Neuron (in vitro differentiated cells): Measurements from ENCODE around the gene THSD4.
"Not testable (repeated sequence)": the region's sequence is repeated elsewhere in the genome, so short reads cannot be mapped to it uniquely, and the experiment has no call there.

Experiments used
- H2AFZ ChIP-seq: one replicate; pipeline ENCODE4 v1.6.1; 2013; ENCODE audit warnings: low read depth, mild to moderate bottlenecking, inconsistent platforms, low read length, moderate library complexity
- H3K27me3 ChIP-seq: one replicate; pipeline ENCODE4 v1.6.1; 2013; ENCODE audit warnings: low read length; ENCODE audit not compliant: insufficient read depth
- H3K36me3 ChIP-seq: one replicate; pipeline ENCODE4 v1.6.1; 2013; ENCODE audit warnings: low read length; ENCODE audit not compliant: insufficient read depth
- H3K4me1 ChIP-seq: one replicate; pipeline ENCODE4 v1.6.1; 2013; ENCODE audit warnings: low read length; ENCODE audit not compliant: insufficient read depth
- H3K4me3 ChIP-seq: 2 replicates; pipeline ENCODE4 v1.5.1; 2013; ENCODE audit warnings: mild to moderate bottlenecking, low read length, moderate library complexity
- H3K9me3 ChIP-seq: one replicate; pipeline ENCODE4 v1.6.1; 2013; ENCODE audit warnings: low read length

The THSD4 gene

GRCh38 chr15:71353171-71353570, 237.9 kb downstream of the THSD4 start:
- Histone ChIP-seq H3K9me3 (no peaks in the 10 kb centered on the region), H3K27me3 (peaks cover 4% of the 10 kb centered on the region), H3K36me3 (no peaks in the 10 kb centered on the region), H3K4me3 (no peak overlapping the region), H3K4me1 (no peaks in the 10 kb centered on the region), H2AFZ (no peak overlapping the region)

DNA sequence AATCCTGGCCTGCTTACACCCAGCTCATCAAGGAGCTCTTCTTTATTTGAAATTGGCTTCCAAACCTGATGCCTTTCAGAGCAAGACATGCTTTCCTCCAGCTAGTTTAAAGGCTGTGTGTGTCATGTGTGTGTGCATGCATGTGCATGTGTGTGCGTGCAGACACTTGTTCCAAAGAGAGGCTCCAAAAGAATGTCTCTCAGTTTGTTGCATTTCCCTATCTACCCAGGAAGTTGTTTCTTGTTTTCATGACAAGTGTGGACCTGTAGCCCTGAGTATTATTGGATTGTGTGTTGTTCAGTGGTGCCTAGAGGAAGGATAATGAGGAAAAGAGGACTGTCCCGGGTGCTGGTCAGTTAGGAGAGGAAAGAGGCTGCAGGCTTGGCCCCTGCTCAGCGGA, 240.0 kb downstream of the THSD4 start:
- Histone ChIP-seq H3K9me3 (no peaks in the 10 kb centered on the region), H2AFZ (no peak overlapping the region), H3K4me1 (no peaks in the 10 kb centered on the region), H3K36me3 (no peaks in the 10 kb centered on the region), H3K4me3 (no peak overlapping the region), H3K27me3 (peaks cover 4% of the 10 kb centered on the region)

DNA sequence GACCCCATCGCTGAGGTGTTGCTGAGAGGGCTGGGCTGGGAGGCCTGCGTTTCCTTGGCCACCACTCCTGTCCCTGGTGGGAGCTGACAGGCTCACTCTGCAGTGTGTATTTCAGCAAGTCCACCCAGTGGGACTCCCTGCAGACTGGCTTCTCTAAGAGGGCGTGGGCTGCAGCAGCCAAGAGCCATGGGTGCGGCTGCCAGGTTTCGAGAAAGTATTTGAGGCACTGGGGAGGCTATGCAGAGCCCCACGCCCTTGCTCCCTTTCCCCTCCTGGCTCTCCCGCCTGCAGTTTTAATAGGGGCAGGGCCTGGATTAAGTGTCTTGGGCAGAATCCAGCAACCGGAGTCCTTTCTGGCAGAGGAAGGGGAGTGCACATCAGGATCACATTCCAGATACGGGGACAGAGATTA, 242.1 kb downstream of the THSD4 start:
- H2AFZ ChIP-seq = no peak overlapping the region

DNA sequence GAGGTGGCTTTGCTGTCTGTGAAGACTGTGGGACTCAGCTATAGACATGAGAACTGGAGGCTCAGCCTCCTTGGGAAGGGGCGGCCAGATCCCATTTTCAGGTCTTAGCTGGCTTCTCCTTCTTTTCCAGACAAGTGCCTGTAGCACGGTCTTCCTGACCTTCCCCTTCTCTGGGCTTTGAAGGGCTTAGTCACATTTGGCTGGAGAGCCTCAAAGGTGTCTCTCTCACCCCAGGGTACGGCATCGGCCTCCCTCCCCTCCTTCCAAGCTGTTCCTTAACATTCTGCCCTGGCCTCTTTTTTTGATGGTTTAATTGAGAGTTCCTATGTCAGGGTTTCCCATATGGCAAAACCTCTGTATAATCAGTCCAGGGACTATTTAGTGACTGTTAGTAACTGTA, 242.7 kb downstream of the THSD4 start:
- Histone ChIP-seq H3K4me3 (no peak overlapping the region), H3K36me3 (no peaks in the 10 kb centered on the region), H3K9me3 (no peaks in the 10 kb centered on the region), H3K4me1 (no peaks in the 10 kb centered on the region), H2AFZ (no peak overlapping the region), H3K27me3 (peaks cover under 1% of the 10 kb centered on the region)

More for the DNA sequence above, 242.1 kb downstream of the THSD4 start:
- Histone ChIP-seq H3K27me3 (peaks cover 4% of the 10 kb centered on the region), H3K4me3 (no peak overlapping the region), H3K36me3 (no peaks in the 10 kb centered on the region), H3K9me3 (no peaks in the 10 kb centered on the region), H3K4me1 (no peaks in the 10 kb centered on the region)

GRCh38 chr15:71359246-71359645, 244.0 kb downstream of the THSD4 start:
- Histone ChIP-seq H3K9me3 (no peaks in the 10 kb centered on the region), H3K36me3 (no peaks in the 10 kb centered on the region)

GRCh38 chr15:71362556-71362955, 247.3 kb downstream of the THSD4 start:
- no peaks in the 10 kb centered on the region for H3K4me1 ChIP-seq
- H3K27me3 ChIP-seq = no peaks in the 10 kb centered on the region
- H3K4me3 ChIP-seq = no peak overlapping the region
- no peaks in the 10 kb centered on the region for H3K9me3 ChIP-seq
- H2AFZ ChIP-seq = no peak overlapping the region
- no peaks in the 10 kb centered on the region for H3K36me3 ChIP-seq

More at GRCh38 chr15:71359246-71359645, 244.0 kb downstream of the THSD4 start:
- H3K27me3 ChIP-seq = no peaks in the 10 kb centered on the region
- no peak overlapping the region for H3K4me3 ChIP-seq
- no peak overlapping the region for H2AFZ ChIP-seq
- no peaks in the 10 kb centered on the region for H3K4me1 ChIP-seq

DNA sequence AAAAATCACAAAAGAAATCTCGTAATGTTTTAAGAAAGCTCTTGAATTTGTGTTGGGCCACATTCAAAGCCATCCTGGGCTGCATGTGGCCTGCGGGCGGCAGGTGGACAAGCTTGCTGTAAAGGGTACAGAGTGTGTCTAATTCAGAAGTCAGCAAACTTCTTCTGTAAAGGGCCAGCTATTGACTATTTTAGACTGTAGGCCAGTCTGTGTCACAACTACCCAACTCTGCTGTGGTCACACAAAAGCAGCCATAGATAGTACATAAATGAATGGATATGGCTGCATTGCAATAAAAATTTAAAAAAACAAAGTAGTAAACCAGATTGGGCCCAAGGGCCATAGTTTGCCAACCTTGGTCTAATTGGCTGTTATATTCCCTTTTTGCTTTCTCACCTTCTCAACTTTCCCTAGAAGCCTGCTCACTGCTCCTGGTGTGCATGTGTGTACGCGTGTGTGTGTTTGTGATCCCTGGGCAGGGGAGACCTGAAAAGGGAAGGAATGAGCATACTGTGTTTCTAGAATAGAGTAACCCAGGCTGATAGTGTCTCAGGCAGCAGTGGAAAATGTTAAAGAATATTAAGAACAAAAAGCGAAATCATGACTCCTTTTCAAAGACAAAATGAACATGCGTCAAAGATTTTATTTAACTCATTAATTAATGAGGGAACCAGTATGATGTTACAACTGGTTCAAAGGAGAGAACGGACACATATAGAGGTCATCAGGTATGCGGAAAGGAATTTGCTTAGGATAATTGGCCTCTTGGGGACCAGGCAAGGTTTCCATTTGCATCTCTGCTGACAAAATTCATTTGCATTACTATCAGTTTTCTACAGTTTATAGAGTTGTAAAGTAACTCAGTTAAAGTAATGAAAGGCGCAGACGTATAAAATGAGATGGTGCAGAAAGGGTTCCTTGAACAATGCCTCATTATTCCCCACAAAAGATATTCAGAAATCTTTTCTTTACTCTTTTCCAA, 248.0 kb downstream of the THSD4 start:
- no peak overlapping the region for H3K4me3 ChIP-seq
- H3K9me3 ChIP-seq = no peaks in the 10 kb centered on the region
- no peak overlapping the region for H2AFZ ChIP-seq
- no peaks in the 10 kb centered on the region for H3K36me3 ChIP-seq
- no peaks in the 10 kb centered on the region for H3K4me1 ChIP-seq
- H3K27me3 ChIP-seq = no peaks in the 10 kb centered on the region

DNA sequence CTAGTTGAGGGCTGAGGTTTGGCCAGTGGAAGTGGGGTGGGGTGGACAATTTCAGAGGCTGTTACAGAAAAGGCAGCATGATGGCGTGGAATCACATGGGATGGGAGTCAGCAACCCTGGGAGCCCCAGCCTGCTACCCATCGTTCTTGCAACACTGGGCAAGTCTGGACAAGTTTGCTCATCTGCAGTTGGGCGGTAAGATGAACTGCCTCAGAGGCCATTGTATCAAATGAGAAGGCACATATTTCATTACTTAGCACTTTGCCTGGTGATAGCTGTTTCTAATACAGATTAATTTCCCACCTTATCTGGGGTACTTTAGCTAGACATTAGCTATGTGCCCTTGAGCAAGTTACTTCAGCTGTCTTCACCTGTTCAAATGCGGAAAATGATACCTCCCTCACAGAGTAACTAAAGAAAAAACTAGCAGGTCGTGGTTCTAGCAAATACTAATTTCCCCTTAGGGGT, 248.9 kb downstream of the THSD4 start:
- H3K27me3 ChIP-seq = no peaks in the 10 kb centered on the region
- no peaks in the 10 kb centered on the region for H3K9me3 ChIP-seq
- no peaks in the 10 kb centered on the region for H3K4me1 ChIP-seq
- H3K4me3 ChIP-seq = no peak overlapping the region
- no peaks in the 10 kb centered on the region for H3K36me3 ChIP-seq
- H2AFZ ChIP-seq = no peak overlapping the region

DNA sequence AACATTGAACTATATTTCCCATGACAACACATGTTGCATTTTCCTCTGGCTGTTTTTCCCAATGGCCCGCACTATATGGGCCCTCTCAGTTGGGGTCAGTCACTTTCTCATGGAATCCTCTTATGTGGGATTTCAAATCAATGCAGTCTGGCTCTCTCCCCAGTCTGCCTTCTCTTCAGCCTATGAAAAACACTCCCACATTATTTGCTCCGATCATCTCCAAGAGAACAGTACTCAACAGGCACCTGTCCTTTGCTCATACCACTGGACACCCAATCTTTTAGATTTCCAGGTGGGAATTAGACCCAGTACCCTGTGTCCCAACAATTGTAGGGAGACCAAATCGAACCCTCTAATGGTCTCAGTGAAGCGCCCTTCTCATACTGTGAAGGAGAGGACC, 251.3 kb downstream of the THSD4 start:
- H2AFZ ChIP-seq = no peak overlapping the region
- H3K4me3 ChIP-seq = no peak overlapping the region
- H3K4me1 ChIP-seq = no peaks in the 10 kb centered on the region
- no peaks in the 10 kb centered on the region for H3K9me3 ChIP-seq
- H3K36me3 ChIP-seq = no peaks in the 10 kb centered on the region
- H3K27me3 ChIP-seq = no peaks in the 10 kb centered on the region

DNA sequence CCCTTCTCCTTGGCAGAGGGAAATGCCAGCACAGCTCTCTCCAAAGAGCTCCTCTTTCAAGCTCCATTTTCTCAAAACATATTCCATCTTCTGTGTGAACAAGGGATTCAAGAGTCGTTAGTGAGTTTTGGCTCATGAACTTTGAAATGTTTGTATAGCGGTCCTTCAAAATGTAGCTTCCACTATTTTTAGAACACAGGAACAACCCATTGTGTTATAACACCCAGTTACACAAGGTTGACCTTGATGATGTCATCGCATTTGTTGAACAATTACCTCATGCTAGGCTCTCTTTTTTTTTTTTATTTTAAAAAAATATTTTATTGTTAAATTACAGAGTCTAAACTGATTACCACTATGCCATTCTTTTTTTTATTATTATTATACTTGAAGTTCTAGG, 251.7 kb downstream of the THSD4 start:
- H3K4me3 ChIP-seq = no peak overlapping the region
- no peak overlapping the region for H2AFZ ChIP-seq
- no peaks in the 10 kb centered on the region for H3K36me3 ChIP-seq
- no peaks in the 10 kb centered on the region for H3K27me3 ChIP-seq
- H3K9me3 ChIP-seq = no peaks in the 10 kb centered on the region
- H3K4me1 ChIP-seq = no peaks in the 10 kb centered on the region

DNA sequence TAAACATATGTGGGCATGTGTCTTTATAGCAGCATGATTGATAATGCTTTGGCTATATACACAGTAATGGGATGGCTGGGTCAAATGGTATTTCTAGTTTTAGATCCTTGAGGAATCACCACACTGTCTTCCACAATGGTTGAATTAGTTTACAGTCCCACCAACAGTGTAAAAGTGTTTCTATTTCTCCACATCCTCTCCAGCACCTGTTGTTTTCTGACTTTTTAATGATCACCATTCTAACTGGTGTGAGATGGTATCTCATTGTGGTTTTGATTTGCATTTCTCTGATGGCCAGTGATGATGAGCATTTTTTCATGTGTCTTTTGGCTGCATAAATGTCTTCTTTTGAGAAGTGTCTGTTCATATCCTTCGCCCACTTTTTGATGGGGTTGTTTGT, 252.5 kb downstream of the THSD4 start:
- not testable (repeated sequence) for H3K36me3 ChIP-seq, H3K4me1 ChIP-seq, H3K27me3 ChIP-seq, H3K9me3 ChIP-seq, H2AFZ ChIP-seq, H3K4me3 ChIP-seq

- H3K36me3 ChIP-seq, H3K4me1 ChIP-seq, H2AFZ ChIP-seq, H3K27me3 ChIP-seq, H3K9me3 ChIP-seq, H3K4me3 ChIP-seq: not testable (repeated sequence)
These were observed 257.5 kb downstream of the THSD4 start for GRCh38 chr15:71372769-71373168.

DNA sequence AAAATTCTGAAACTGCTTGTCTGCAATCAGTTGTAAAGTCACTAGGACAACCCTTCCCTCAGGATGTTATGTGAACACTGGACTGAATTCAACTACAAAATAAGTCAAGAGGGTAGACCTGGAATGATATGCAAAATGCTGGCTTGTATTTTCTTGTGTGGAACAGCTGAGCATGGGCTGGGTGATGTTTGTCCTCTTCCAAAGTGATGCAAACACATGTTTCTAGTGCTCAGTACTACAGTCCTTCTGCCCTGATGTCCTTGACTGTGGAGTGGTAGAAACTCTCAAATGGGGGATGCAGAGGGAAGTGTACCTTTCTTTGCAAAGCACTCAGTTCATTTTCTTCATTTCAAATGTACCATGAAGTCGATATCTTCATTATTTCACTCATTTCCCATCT, 258.6 kb downstream of the THSD4 start:
- Histone ChIP-seq H3K4me1 (no peaks in the 10 kb centered on the region), H3K4me3 (no peak overlapping the region), H3K36me3 (no peaks in the 10 kb centered on the region), H3K27me3 (no peaks in the 10 kb centered on the region), H3K9me3 (no peaks in the 10 kb centered on the region), H2AFZ (no peak overlapping the region)
